ENCODE results near the gene SIGLEC10. TPM values are rescaled to one million over a fixed set of nuclear protein-coding genes. Genes with fewer than 3 reads are reported as not detected.
A peak's percentile ranks its signal among the peaks of the same experiment; 100 is the strongest.

The SIGLEC10 gene
- total and polyA plus RNA-seq, 9 of the 15 experiments (the other 6 are each of a cell fraction or from before 2014, with no cell fraction given): 0.10 to 1.8 (median 0.82) TPM

GRCh38 chr19:51441410-51442390, 24.3 kb upstream of the SIGLEC10 start (continued):
- TF ChIP-seq E2F6 (IDR thresholded peaks at IDR 0.05; ENCODE audit: borderline replicate concordance in 1 of 2, extremely low read depth in 1 of 2, insufficient read depth in 1 of 2, insufficient read length in 1 of 2, low read depth in 1 of 2, low read length in 1 of 2, poor library complexity in 1 of 2, severe bottlenecking in 1 of 2) (peak; percentile 21 to 43), SMARCA5 (IDR thresholded peaks at IDR 0.05) (no peak), MTA1 (IDR thresholded peaks at IDR 0.05; ENCODE audit: borderline replicate concordance) (peak; percentile 71), FOXK1 (CRISPR knock-in tag; IDR thresholded peaks at IDR 0.05; ENCODE audit: borderline replicate concordance) (0 out of 2 replicates have a peak, but pooled peaks have one; percentile 36), DMBX1 (CRISPR knock-in tag; IDR thresholded peaks at IDR 0.05; ENCODE audit: borderline replicate concordance) (no peak), BHLHE40 (IDR thresholded peaks at IDR 0.05; ENCODE audit: low read length) (peak; percentile 73), SMAD2 (IDR thresholded peaks at IDR 0.05; ENCODE audit: low read depth, low read length) (no peak), PKNOX1 (IDR thresholded peaks at IDR 0.05) (peak; percentile 70), ZKSCAN8 (CRISPR knock-in tag; IDR thresholded peaks at IDR 0.05) (no peak), NFE2 (IDR thresholded peaks at IDR 0.05; ENCODE audit: low read depth) (peak; percentile 63), POLR2A (conservative IDR thresholded peaks at IDR 0.05) (0 out of 2 replicates have a peak, but pooled peaks have one; percentile 44), NRF1 (conservative IDR thresholded peaks at IDR 0.05 in 1 of 2, IDR thresholded peaks at IDR 0.05 in 1 of 2) (peak; percentile 94 to 95), NR2C2 (CRISPR knock-in tag; IDR thresholded peaks at IDR 0.05) (no peak), NR2C2 (tag; IDR thresholded peaks at IDR 0.05) (peak; percentile 63; the same call in 1 of the 2 replicates), RBM15 (IDR thresholded peaks at IDR 0.05; ENCODE audit: insufficient read depth, low read length) (no peak), ESRRB (CRISPR knock-in tag; IDR thresholded peaks at IDR 0.05; ENCODE audit: borderline replicate concordance) (no peak), L3MBTL2 (IDR thresholded peaks at IDR 0.05) (peak; percentile 68), VEZF1 (CRISPR knock-in tag; IDR thresholded peaks at IDR 0.05) (peak; percentile 8; the same call in 1 of the 2 replicates)
- TF ChIP-seq, protein P1, sequence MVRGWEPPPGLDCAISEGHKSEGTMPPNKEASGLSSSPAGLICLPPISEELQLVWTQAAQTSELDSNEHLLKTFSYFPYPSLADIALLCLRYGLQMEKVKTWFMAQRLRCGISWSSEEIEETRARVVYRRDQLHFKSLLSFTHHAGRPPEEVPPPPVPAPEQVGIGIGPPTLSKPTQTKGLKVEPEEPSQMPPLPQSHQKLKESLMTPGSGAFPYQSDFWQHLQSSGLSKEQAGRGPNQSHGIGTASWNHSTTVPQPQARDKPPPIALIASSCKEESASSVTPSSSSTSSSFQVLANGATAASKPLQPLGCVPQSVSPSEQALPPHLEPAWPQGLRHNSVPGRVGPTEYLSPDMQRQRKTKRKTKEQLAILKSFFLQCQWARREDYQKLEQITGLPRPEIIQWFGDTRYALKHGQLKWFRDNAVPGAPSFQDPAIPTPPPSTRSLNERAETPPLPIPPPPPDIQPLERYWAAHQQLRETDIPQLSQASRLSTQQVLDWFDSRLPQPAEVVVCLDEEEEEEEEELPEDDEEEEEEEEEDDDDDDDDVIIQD (CRISPR knock-in tag; IDR thresholded peaks at IDR 0.05): no peak
- TF ChIP-seq, protein P2, sequence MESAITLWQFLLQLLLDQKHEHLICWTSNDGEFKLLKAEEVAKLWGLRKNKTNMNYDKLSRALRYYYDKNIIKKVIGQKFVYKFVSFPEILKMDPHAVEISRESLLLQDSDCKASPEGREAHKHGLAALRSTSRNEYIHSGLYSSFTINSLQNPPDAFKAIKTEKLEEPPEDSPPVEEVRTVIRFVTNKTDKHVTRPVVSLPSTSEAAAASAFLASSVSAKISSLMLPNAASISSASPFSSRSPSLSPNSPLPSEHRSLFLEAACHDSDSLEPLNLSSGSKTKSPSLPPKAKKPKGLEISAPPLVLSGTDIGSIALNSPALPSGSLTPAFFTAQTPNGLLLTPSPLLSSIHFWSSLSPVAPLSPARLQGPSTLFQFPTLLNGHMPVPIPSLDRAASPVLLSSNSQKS (CRISPR knock-in tag; IDR thresholded peaks at IDR 0.05): no peak

Measured in K562 (cell line).